Activated CD4-positive, alpha-beta T cell treated with anti-CD3 and anti-CD28 coated beads for 36 hours (primary cell): ENCODE measurements around the gene GYG2. TPM values are rescaled to one million over a fixed set of nuclear protein-coding genes. Genes with fewer than 3 reads are reported as not detected.
A peak's percentile ranks its signal among the peaks of the same experiment; 100 is the strongest.
"Not testable (repeated sequence)": the region's sequence is repeated elsewhere in the genome, so short reads cannot be mapped to it uniquely, and the experiment has no call there.

Experiments
- ATAC-seq: fragments of 200-7000 bp; cut with Tn5 transposase; one replicate; pipeline ENCODE4 v1.10.0; 2021; ENCODE audit warnings: mild to moderate bottlenecking, moderate library complexity
- CTCF ChIA-PET: fragments of 350-600 bp; sonication (Branson Sonifier 250); formaldehyde crosslinking; loops from one replicate; lab custom pipeline; 2021; ENCODE audit warnings: antibody characterized with exemption; lab: Charles Lee
- POLR2A ChIA-PET: fragments of 350-600 bp; sonication (Branson Sonifier 250); formaldehyde crosslinking; loops from one replicate; lab custom pipeline; 2021; ENCODE audit warnings: antibody characterized with exemption, inconsistent platforms; lab: Charles Lee
- DNase-seq: peaks from one replicate; pipeline ENCODE4 v3.0.0-alpha.2; 2020
- H3K27ac Mint-ChIP-seq: one replicate; pipeline ENCODE4 v1.8.0; 2021; ENCODE audit warnings: mixed read lengths
- H3K27me3 Mint-ChIP-seq: one replicate; pipeline ENCODE4 v1.8.0; 2021; ENCODE audit warnings: mixed read lengths
- H3K36me3 Mint-ChIP-seq: one replicate; pipeline ENCODE4 v1.8.0; 2021; ENCODE audit warnings: low read depth, mixed read lengths
- H3K4me1 Mint-ChIP-seq: one replicate; pipeline ENCODE4 v1.8.0; 2021; ENCODE audit warnings: mixed read lengths
- H3K4me3 Mint-ChIP-seq: one replicate; pipeline ENCODE4 v1.8.0; 2021; ENCODE audit warnings: mild to moderate bottlenecking, moderate library complexity, mixed read lengths
- H3K9me3 Mint-ChIP-seq: one replicate; pipeline ENCODE4 v1.8.0; 2021; ENCODE audit warnings: low read depth, mixed read lengths
- intact Hi-C, 2 experiments: fragments of 100-400 bp; cut with DNase I in 1 of 2; cut with micrococcal nuclease in 1 of 2; formaldehyde crosslinking; loops; one replicate each; pipeline versions ENCODE4 v1.14.2 to v1.15.1; 2022 to 2024; cut with DNase I, micrococcal nuclease
- total RNA-seq, 2 experiments: library from RNA; stranded (reverse); gene quantifications; one replicate each; pipeline ENCODE4 v1.2.3, GENCODE V29; 2021

GYG2 gene
- total RNA-seq, 2 experiments from 2014 or later, result not detected

DNA sequence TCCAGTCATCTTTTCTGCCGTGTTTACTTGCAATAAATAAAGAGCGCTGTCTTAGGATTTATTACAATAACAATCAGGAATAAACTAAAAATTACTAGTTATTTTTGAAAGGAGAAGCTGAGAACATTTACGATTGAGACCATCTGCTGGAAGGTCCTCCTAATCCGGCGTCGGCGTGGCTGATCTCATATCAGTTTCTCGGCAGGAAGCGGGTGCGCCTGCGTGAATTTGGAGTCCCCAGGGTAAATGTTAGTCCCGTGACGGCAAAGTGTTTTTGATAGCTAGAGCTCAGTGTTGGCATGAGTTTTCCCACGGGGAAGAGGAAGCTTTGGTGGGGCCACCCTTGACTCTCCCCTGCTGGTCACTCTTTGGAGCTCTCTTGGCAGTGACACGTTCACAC, 31.9 kb upstream of the GYG2 start:
- intact Hi-C loops, H3K4me1 Mint-ChIP-seq, H3K36me3 Mint-ChIP-seq, POLR2A ChIA-PET, H3K4me3 Mint-ChIP-seq, H3K27ac Mint-ChIP-seq, DNase-seq, ATAC-seq, H3K27me3 Mint-ChIP-seq, H3K9me3 Mint-ChIP-seq, CTCF ChIA-PET: not testable (repeated sequence)

DNA sequence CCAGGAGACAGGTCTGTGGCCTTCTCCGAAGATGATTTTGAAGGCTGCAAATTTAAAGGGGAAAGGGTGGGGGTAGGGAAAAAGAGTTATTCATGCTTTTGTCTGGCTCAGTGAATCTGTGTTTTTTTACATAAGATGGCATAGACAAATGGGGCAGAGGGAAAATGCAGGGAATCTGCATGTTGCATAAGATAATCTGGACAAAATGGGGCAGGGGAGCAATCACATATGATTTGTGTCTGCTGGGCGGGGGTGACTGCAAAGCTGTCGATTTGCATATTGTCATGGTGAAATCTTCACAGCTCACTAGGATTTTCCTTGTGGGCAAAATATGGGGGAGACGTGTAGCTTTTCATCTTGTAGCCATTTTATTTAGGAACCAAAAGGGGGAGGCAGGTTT, 29.4 kb upstream of the GYG2 start:
- DNase-seq (no peak), ATAC-seq (no peak)
- intact Hi-C loops, result no loop called here
- Mint-ChIP-seq H3K27me3 (no peaks in the 10 kb centered on the region), H3K9me3 (no peaks in the 10 kb centered on the region), H3K36me3 (no peaks in the 10 kb centered on the region), H3K4me3 (no peak overlapping the region), H3K27ac (no peak overlapping the region), H3K4me1 (no peaks in the 10 kb centered on the region)
- ChIA-PET CTCF (no interaction called here), POLR2A (no interaction called here)

DNA sequence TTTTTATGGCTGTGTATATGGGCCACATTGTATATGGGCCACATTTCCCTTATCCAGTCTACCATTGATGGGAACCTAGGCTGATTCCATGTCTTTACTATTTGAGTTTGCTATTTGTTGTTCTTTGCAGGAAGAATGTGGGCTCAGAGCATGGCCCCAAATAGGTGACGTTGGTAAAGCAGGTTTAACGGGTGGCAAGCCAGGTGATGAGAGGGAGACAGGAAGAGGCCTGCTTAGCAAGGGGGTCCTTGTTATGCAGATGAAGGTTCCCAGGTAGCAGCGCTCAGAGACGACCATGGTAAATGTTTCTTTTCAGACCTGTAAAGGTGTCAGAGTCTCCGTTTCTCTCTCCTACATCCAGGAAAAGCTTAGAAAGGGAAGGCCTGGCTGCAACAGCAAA, 28.8 kb upstream of the GYG2 start:
- H3K4me3 Mint-ChIP-seq, POLR2A ChIA-PET, H3K27ac Mint-ChIP-seq, ATAC-seq, CTCF ChIA-PET, intact Hi-C loops, H3K36me3 Mint-ChIP-seq, H3K9me3 Mint-ChIP-seq, H3K4me1 Mint-ChIP-seq, H3K27me3 Mint-ChIP-seq, DNase-seq: not testable (repeated sequence)

DNA sequence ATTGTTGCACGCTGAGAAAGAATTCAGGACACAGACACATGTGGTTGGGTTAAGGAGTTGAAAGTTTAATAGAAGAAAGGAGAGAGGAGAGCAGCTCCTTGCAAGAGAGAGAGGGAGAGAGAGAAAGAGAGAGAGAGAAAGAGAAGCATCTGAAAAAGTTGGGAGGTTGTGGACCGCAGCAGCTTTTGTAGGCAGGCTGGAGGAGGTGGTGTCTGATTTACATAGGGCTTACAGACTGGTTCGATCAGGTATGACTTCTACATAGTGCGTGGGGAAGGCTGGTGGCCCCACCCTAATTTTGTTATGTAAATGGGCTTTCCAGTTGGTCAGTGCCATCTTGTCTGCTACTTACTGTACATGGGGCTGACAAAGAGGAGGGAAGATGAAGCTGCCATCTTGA, 27.5 kb upstream of the GYG2 start:
- H3K27me3 Mint-ChIP-seq, result no peaks in the 10 kb centered on the region
- no peaks in the 10 kb centered on the region for H3K9me3 Mint-ChIP-seq
- ChIA-PET CTCF (no interaction called here), POLR2A (no interaction called here)
- DNase-seq, result no peak
- no peaks in the 10 kb centered on the region for H3K36me3 Mint-ChIP-seq
- no peak overlapping the region for H3K4me3 Mint-ChIP-seq
- H3K27ac Mint-ChIP-seq, result no peak overlapping the region
- intact Hi-C loops, result no loop called here
- no peak for ATAC-seq
- H3K4me1 Mint-ChIP-seq, result no peaks in the 10 kb centered on the region

DNA sequence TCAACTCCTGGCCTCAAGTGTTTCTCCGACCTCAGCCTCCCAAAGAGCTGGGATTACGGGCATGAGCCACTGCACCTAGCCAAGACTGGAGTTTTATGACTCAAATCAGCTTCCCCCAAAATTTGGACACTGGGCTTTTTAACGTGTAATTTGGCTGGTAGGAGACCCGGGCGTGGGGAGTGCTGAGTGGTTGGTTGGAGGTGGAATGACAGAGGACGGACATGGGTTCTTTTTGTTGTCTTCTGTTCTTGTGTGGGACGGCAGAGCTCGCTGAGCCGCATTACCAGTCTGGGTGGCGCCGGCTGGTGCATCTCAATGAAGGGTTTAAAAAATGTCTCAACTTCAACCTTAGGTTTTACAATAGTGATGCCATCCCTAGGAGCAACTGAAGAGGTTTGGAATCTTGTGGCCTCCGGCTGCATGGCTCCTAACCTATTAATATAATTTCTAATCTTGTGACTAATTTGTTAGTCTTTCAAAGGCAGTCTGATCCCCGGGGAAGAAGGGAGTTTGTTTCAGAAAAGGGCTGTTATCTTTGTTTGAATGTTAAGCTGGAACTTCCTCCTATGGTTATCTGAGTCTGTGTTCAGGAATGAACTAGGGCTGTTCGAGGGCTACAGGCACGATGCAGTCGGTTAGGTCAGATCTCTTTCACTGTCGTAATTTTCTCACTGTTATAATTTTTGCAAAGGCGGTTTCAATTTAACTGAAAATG, 26.2 kb upstream of the GYG2 start:
- H3K27ac Mint-ChIP-seq, H3K4me1 Mint-ChIP-seq, ATAC-seq, intact Hi-C loops, DNase-seq, H3K36me3 Mint-ChIP-seq, CTCF ChIA-PET, H3K27me3 Mint-ChIP-seq, POLR2A ChIA-PET, H3K9me3 Mint-ChIP-seq, H3K4me3 Mint-ChIP-seq: not testable (repeated sequence)

DNA sequence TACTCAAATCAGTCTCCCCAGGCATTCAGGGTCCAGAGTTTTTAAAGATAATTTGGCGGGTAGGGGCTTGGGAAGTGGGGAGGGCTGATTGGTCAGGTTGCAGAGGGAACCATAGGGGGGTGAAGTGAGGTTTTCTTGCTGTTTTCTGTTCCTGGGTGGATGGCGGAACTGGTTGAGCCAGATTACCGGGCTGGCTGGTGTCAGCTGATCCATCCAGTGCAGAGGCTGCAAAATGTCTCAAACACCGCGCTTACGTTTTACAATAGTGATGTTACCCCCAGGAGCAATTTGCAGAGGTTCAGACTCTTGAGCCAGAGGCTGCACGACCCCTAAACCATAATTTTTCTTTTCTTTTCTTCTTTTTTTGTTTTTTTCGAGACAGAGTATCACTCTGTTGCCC, 25.2 kb upstream of the GYG2 start:
- H3K4me1 Mint-ChIP-seq, H3K4me3 Mint-ChIP-seq, ATAC-seq, H3K9me3 Mint-ChIP-seq, H3K36me3 Mint-ChIP-seq, H3K27ac Mint-ChIP-seq, POLR2A ChIA-PET, intact Hi-C loops, DNase-seq, CTCF ChIA-PET, H3K27me3 Mint-ChIP-seq: not testable (repeated sequence)

DNA sequence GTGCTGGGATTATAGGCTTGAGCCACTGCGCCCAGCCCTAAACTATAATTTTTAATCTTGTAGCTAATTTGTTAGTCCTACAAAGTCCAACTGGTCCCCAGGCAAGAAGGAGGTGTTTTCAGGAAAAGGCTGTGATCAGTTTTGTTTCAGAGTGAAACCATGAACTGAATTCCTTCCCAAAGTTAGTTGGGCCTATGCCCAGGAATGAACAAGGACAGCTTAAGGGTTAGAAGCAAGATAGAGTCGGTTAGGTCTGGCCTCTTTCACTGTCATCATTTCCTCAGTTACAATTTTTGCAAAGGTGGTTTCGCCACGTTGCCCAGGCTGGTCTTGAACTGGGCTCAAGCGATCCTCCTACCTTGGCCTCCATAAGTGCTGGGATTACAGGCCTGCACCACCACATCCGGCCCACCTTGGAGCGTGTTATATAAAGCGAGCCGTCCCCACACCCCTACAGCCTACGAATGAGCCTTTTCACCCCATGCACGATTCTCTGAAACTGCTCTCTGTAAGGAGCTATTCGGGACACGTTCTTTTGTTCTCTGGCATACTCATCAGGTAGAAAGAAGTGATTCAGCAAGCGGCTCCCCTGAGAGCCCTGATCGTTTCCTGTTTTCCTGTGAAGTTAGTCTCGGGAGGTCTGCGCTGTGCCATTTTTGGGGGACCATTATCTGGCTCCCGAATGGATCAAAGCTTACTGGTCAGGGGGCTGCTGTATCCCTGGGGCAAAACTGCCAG, 24.5 kb upstream of the GYG2 start:
- ATAC-seq, DNase-seq, H3K9me3 Mint-ChIP-seq, CTCF ChIA-PET, H3K36me3 Mint-ChIP-seq, POLR2A ChIA-PET, H3K4me1 Mint-ChIP-seq, intact Hi-C loops, H3K27me3 Mint-ChIP-seq, H3K4me3 Mint-ChIP-seq, H3K27ac Mint-ChIP-seq: not testable (repeated sequence)

DNA sequence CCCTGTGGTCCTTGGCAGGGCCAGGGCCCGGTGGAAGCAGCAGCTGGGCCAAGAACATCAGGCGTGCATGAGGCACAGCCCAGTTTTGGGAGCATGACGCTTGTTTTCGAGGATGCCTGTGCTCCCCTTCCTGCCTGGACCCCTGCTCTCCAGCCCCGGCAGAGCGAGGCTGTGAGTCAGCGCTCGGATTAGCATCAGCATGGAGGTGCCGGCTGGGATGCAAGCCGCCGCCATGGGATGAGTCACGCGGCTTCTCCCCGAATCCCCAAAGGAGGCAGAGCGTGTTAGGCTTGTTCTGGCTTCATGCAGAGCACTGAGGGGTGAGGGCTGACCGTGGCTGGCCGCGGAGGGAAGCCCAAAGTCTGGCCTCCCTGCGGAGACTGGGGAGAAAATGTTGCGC, 23.9 kb upstream of the GYG2 start:
- POLR2A ChIA-PET, result not testable (repeated sequence)

DNA sequence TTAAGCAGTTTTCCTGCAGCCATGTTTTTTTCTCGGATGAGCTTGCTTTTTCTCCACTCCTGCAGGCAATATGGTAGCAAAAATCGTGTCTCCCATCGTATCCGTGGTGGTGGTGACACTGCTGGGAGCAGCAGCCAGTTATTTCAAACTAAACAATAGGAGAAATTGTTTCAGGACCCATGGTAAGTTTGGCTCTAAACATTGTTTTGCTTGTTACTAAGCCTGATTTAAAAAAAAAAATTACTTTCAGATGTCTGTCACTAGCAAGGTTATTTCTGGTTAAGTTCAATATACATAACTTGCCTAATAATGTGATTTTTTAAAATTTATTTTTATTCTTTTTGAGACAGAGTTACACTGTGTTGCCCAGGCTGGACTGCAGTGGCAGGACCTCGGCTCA, 17.5 kb upstream of the GYG2 start:
- ATAC-seq (no peak), DNase-seq (no peak)
- intact Hi-C loops, result loop anchor here in 1 of 2 experiments (10.0 kb wide), 1 partner anchor 1156 kb away; no protein-coding TSS in a partner anchor
- POLR2A ChIA-PET, result no interaction called here
- Mint-ChIP-seq H3K4me3 (no peak overlapping the region), H3K27me3 (peaks cover 4% of the 10 kb centered on the region), H3K36me3 (no peaks in the 10 kb centered on the region), H3K4me1 (peaks cover 6% of the 10 kb centered on the region), H3K9me3 (no peaks in the 10 kb centered on the region), H3K27ac (no peak overlapping the region)
- CTCF ChIA-PET, result no interaction called here

More for the DNA sequence above, 23.9 kb upstream of the GYG2 start:
- CTCF ChIA-PET, H3K36me3 Mint-ChIP-seq, DNase-seq, H3K27ac Mint-ChIP-seq, H3K27me3 Mint-ChIP-seq, H3K9me3 Mint-ChIP-seq, H3K4me1 Mint-ChIP-seq, intact Hi-C loops, H3K4me3 Mint-ChIP-seq, ATAC-seq: not testable (repeated sequence)

DNA sequence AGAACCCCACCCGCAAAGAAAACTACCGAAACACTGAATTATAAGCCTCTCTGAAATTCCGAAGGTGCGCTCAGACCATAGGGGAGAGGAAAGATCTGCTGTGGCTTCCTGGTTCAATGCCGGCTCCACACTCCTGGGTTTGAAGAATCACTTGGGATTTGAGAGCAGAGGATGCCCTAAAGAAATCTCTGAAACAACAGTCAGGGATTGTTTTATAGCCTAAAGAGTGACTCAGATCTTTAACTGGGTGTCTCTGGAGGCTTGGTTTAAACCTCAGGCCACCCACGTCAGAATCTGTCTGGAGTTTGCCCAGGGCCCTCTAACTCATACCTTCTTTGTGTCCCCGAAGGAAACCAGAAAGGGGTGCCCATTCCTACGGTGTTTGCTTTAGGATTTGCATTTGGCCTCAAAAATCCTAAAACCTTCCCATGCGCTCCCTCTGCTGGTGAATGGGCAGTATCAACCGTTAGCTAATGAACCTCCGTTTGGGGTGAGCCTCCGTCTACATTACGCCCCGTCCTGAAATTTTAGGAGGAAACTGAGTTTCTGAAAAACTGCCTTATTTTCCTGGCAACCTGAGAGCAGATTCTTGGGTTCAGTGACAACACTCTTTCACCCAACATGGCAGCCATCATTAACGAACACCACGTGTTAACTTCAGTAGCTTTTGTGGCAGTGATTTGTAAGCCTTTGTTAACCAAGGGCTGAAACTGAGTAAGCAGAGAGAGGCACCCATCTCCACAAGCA, 16.4 kb upstream of the GYG2 start:
- intact Hi-C loops, result loop anchor here (1.0 to 10.0 kb wide), 3 partner anchors 166 to 1158 kb away; no protein-coding TSS in a partner anchor
- POLR2A ChIA-PET, H3K36me3 Mint-ChIP-seq, H3K9me3 Mint-ChIP-seq, H3K27me3 Mint-ChIP-seq, H3K4me3 Mint-ChIP-seq, H3K4me1 Mint-ChIP-seq, H3K27ac Mint-ChIP-seq: not testable (repeated sequence)
- peak; percentile 73 for ATAC-seq
- DNase-seq, result peak; percentile 58
- CTCF ChIA-PET, result interaction anchor here (0.7 to 1.3 kb wide), 3 partner anchors 9 to 117 kb away, joined by 3 to 4 read pairs (median 3); partner anchors contain the start of gene ARSD

DNA sequence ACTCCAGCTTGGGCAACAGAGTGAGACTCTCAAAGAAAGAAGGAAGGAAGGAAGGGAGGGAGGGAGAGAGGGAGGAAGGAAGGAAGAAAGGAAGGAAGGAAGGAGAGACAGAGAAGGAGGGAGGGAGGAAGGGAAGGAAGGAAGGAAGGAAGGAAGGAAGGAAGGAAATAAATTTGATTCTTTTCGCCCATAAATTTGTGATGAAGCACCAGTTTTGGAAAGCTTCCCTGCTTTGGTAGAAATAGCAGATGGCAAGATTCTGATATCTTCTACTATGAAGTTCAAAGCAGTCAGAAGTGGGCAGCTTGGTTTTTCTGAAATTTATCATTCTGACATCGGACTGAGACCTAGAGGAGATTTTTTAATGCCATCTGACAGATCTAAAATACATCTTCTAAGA, 11.7 kb upstream of the GYG2 start:
- Mint-ChIP-seq H3K27ac (no peak overlapping the region), H3K36me3 (no peaks in the 10 kb centered on the region), H3K9me3 (no peaks in the 10 kb centered on the region), H3K4me1 (peaks cover 10% of the 10 kb centered on the region), H3K4me3 (no peak overlapping the region), H3K27me3 (peaks cover 3% of the 10 kb centered on the region)
- intact Hi-C loops, result loop anchor here in 1 of 2 experiments (10.0 kb wide), 1 partner anchor 1162 kb away; no protein-coding TSS in a partner anchor
- ChIA-PET CTCF (no interaction called here), POLR2A (no interaction called here)
- no peak for DNase-seq
- no peak for ATAC-seq
